HG03095 (cell line): ENCODE data around the gene SEZ6.

Experiments used
- ATAC-seq: cut with Tn5 transposase; IDR thresholded peaks from one replicate; pipeline ENCODE4 v1.9.1; 2021; ENCODE audit warnings: moderate library complexity; ENCODE audit not compliant: unreplicated experiment

Gene SEZ6

GRCh38 chr17:29036584-29036983, 30.8 kb upstream of the SEZ6 start:
- ATAC-seq = no peak

GRCh38 chr17:29034510-29034909, 28.7 kb upstream of the SEZ6 start:
- no peak for ATAC-seq

GRCh38 chr17:29032857-29033197, 27.0 kb upstream of the SEZ6 start:
- no peak for ATAC-seq

GRCh38 chr17:29032013-29032856, 26.4 kb upstream of the SEZ6 start:
- ATAC-seq = no peak

- ATAC-seq = no peak
Measured at GRCh38 chr17:29031488-29031887, 25.7 kb upstream of the SEZ6 start.

- ATAC-seq = no peak
Measured at GRCh38 chr17:29024316-29024952, 18.6 kb upstream of the SEZ6 start.

GRCh38 chr17:29022074-29022473, 16.2 kb upstream of the SEZ6 start:
- no peak for ATAC-seq

GRCh38 chr17:29021226-29021625, 15.4 kb upstream of the SEZ6 start:
- no peak for ATAC-seq

GRCh38 chr17:29020576-29020975, 14.7 kb upstream of the SEZ6 start:
- no peak for ATAC-seq

GRCh38 chr17:29019475-29020181, 13.8 kb upstream of the SEZ6 start:
- no peak for ATAC-seq

- ATAC-seq = no peak
Measured at GRCh38 chr17:29018788-29019474, 13.1 kb upstream of the SEZ6 start.

- ATAC-seq = no peak
Measured at GRCh38 chr17:29016345-29017210, 10.7 kb upstream of the SEZ6 start.

- ATAC-seq = no peak
Measured at GRCh38 chr17:29014716-29015115, 8.9 kb upstream of the SEZ6 start.

- no peak for ATAC-seq
Measured at GRCh38 chr17:29012535-29012934, 6.7 kb upstream of the SEZ6 start.

GRCh38 chr17:29010586-29010985, 4.8 kb upstream of the SEZ6 start:
- no peak for ATAC-seq

- ATAC-seq = no peak
Measured at GRCh38 chr17:29010129-29010528, 4.3 kb upstream of the SEZ6 start.

- no peak for ATAC-seq
Measured at GRCh38 chr17:29008591-29008990, 2.8 kb upstream of the SEZ6 start.

GRCh38 chr17:29007860-29008455, 2.1 kb upstream of the SEZ6 start:
- no peak for ATAC-seq

GRCh38 chr17:29007456-29007855, 1.6 kb upstream of the SEZ6 start:
- no peak for ATAC-seq

- no peak for ATAC-seq
Measured at GRCh38 chr17:29004081-29004692, 1.6 kb downstream of the SEZ6 start.
